Ectodermal cell (in vitro differentiated cells): ENCODE measurements around the gene SEL1L2.

ENCODE experiments used
- H3K27ac ChIP-seq: 2 replicates; pipeline ENCODE4 v1.7.0; 2013; ENCODE audit warnings: mild to moderate bottlenecking, low read depth, low read length; ENCODE audit not compliant: insufficient read depth, poor library complexity, severe bottlenecking
- H3K27me3 ChIP-seq: 2 replicates; pipeline ENCODE4 v1.7.0; 2013; ENCODE audit warnings: mild to moderate bottlenecking, low read length; ENCODE audit not compliant: insufficient read depth, control insufficient read depth, poor library complexity, severe bottlenecking
- H3K36me3 ChIP-seq: one replicate; pipeline ENCODE4 v1.7.0; 2013; ENCODE audit warnings: low read length; ENCODE audit not compliant: control insufficient read depth, insufficient read depth
- H3K4me1 ChIP-seq: one replicate; pipeline ENCODE4 v1.7.0; 2013; ENCODE audit warnings: low read length; ENCODE audit not compliant: control insufficient read depth, insufficient read depth
- H3K4me3 ChIP-seq: 2 replicates; pipeline ENCODE4 v1.7.0; 2013; ENCODE audit warnings: low read depth, low read length, control low read depth; ENCODE audit not compliant: insufficient read depth
- H3K9me3 ChIP-seq: 2 replicates; pipeline ENCODE4 v1.7.0; 2013; ENCODE audit warnings: mild to moderate bottlenecking, low read length, moderate library complexity; ENCODE audit not compliant: control insufficient read depth
- WGBS, 2 experiments: methylation state at CpG; one replicate each; pipeline ENCODE4 v1.1.7; 2013; ENCODE audit warnings: missing lambda C conversion rate in 2 of 2; 5-methylcytosine and 5-hydroxymethylcytosine counted together

The SEL1L2 gene

DNA sequence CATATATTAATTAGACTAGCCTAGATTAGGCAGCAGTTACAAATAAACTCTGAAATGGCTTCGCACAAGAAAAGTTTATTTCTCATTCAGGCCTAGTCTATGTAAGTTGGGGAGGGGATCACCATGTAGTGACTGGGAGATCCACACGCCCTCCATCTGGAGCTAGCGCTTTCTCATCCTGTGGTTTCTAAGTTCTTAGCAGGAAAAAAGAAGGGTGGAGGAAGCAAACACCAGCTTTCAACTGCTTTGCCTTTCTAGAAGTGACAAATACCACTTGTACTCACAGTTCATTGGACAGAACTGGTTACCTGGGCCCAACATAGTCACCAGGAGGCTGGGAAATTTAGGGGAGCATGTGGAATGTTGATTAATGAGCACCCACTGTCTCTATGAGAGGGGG, 158.9 kb downstream of the SEL1L2 start:
- Histone ChIP-seq H3K36me3 (no peaks in the 10 kb centered on the region), H3K27me3 (no peaks in the 10 kb centered on the region), H3K27ac (no peak overlapping the region), H3K9me3 (no peaks in the 10 kb centered on the region), H3K4me1 (no peaks in the 10 kb centered on the region), H3K4me3 (no peak overlapping the region)
- WGBS, 2 experiments = 90 to 92% methylated on average over 3 of the region's 3 CpGs

DNA sequence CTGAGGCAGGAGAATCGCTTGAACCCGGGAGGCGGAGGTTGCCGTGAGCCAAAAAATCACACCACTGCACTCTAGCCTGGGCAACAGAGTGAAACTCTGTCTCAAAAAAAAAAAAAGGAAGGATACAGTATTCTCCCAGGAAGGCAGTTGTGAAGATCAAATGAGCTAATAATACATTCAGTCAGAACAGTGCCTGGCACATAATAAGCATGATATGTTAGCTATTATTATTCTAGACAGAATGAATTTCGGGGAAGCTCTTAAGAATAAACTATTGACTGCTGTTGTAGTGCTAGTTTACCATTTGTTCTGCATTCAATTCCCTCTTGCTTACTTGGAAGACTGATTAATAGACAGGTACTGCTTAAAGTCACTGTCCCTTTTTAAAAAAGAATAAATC, 164.9 kb downstream of the SEL1L2 start:
- 84 to 91% methylated on average over 5 of the region's 5 CpGs for WGBS, 2 experiments
- no peaks in the 10 kb centered on the region for H3K9me3 ChIP-seq
- no peaks in the 10 kb centered on the region for H3K36me3 ChIP-seq
- no peak overlapping the region for H3K4me3 ChIP-seq
- H3K4me1 ChIP-seq = no peaks in the 10 kb centered on the region
- H3K27ac ChIP-seq = no peak overlapping the region
- no peaks in the 10 kb centered on the region for H3K27me3 ChIP-seq

DNA sequence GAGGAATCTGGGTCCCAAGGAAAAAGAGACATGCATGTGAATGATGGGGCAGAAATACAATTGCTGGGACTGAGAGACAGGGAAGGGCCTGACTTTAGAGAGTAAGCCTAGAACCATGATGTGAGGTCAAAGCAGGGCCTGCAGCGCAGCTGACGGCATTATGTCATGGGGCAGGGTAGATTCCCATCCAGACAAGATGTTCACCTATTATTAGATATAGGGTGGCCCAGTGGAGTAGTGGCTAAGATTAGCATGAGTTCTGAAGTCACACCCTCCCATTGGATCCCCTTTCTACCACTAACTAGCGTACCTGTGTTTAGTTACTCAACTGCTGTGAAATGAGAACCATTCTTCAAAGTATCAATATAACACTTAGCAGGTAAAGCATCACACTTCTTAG, 166.0 kb downstream of the SEL1L2 start:
- Histone ChIP-seq H3K27ac (no peak overlapping the region), H3K4me3 (no peak overlapping the region), H3K9me3 (no peaks in the 10 kb centered on the region), H3K36me3 (no peaks in the 10 kb centered on the region), H3K4me1 (no peaks in the 10 kb centered on the region), H3K27me3 (no peaks in the 10 kb centered on the region)
- 95 to 97% methylated on average over 3 of the region's 3 CpGs for WGBS, 2 experiments

DNA sequence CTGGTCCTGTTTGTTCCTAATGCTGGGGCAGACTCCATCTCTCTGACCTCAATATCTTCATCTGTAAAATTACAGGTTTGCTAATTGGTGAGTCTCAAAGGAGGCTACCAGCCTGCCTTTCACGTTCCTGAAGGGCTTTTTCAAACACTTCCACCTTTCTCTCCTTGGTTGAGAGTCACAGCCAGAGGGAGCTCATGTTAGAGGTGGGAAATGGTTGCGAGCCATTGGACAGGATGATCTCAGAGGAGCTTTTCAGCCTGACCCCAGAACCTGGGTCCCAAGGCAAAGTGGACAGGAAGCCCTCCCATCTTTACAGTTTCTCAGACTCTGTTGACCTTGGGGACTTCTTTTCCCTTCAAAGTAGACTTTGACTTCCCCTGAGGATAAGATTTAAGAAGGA, 168.0 kb downstream of the SEL1L2 start:
- H3K36me3 ChIP-seq = peaks cover 5% of the 10 kb centered on the region
- H3K9me3 ChIP-seq = no peaks in the 10 kb centered on the region
- no peaks in the 10 kb centered on the region for H3K27me3 ChIP-seq
- no peaks in the 10 kb centered on the region for H3K4me1 ChIP-seq
- no peak overlapping the region for H3K4me3 ChIP-seq
- H3K27ac ChIP-seq = no peak overlapping the region
- 77 to 81% methylated on average over 2 of the region's 2 CpGs for WGBS, 2 experiments

DNA sequence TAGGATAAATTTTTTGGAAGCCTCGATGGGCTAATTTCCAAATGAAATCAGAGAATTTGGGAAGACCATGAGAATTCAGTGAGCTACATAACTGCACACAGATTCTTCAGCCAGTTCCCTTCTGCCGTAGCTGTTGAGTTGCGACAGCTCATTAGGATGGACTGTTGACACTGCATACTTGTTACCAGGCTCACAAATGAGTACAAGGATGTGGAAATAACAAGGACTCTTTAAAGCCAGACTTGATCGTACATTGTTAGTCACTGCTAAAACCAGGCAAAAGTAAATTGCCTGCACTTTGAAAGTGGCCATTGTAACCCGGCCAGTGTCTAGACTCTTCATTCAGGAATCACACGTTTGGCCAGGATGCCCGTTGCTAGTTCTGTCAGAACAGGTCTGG, 168.5 kb downstream of the SEL1L2 start:
- Histone ChIP-seq H3K36me3 (peaks cover 8% of the 10 kb centered on the region), H3K4me1 (no peaks in the 10 kb centered on the region), H3K9me3 (no peaks in the 10 kb centered on the region), H3K4me3 (no peak overlapping the region), H3K27me3 (no peaks in the 10 kb centered on the region), H3K27ac (no peak overlapping the region)
- WGBS, 2 experiments = 95% methylated on average over 7 of the region's 7 CpGs

DNA sequence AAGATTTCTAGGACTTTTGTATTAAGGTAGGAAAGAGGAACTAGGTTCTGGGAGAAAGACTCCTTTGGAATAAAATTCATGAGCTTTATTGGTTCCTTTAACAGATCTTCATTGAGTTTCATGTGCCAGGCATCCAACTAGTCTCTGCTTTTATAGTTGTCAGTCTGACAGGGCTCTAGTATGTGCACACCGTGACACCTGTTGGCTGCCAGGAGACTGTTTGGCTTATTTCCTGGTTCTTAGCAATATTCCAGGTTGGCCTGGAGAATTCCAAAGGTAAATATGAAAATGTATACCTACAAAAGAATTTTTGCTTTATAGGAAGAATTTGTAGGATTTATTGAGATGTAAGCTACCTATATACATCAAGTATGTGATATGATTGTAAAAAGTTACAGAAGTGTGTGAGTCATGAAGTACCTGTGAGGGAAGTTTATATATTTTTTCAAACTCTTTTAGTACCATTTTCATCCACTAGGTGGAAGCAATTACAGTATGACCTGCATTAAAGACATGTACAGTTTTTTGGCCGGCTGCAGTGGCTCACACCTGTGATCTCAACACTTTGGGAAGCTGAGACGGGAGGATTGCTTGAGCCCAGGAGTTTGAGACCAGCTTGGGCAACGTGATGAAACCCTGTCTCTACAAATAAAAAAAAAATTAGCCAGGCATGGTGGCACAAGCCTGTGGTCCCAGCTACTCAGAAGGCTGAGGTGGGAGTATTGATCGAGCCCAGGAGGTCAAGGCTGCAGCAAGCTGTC, 170.3 kb downstream of the SEL1L2 start:
- Histone ChIP-seq H3K9me3 (no peaks in the 10 kb centered on the region), H3K36me3 (peaks cover 17% of the 10 kb centered on the region), H3K27ac (no peak overlapping the region), H3K4me1 (no peaks in the 10 kb centered on the region), H3K4me3 (no peak overlapping the region), H3K27me3 (no peaks in the 10 kb centered on the region)
- 62 to 66% methylated on average over 5 of the region's 5 CpGs for WGBS, 2 experiments

DNA sequence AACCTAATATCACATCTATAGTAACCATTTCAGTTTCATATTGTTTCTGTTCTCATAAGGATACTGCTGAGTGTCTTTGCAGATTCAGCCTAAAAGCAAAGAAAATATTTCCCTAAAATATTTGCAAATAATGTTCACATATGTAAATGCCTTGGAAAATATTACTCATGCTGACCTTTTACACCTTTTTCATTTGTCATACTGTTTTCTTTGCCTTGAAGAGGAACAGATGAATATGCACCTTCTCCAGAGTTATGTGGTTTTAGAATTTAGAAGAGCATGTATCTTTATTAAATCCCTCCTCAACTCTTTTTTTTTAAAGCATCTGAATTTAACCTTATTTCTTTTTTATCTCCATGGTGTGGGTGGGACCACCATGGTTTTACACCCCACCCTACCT, 173.1 kb downstream of the SEL1L2 start:
- Histone ChIP-seq H3K4me1 (no peaks in the 10 kb centered on the region), H3K27me3 (no peaks in the 10 kb centered on the region), H3K27ac (no peak overlapping the region), H3K9me3 (no peaks in the 10 kb centered on the region), H3K36me3 (peaks cover 21% of the 10 kb centered on the region), H3K4me3 (no peak overlapping the region)

DNA sequence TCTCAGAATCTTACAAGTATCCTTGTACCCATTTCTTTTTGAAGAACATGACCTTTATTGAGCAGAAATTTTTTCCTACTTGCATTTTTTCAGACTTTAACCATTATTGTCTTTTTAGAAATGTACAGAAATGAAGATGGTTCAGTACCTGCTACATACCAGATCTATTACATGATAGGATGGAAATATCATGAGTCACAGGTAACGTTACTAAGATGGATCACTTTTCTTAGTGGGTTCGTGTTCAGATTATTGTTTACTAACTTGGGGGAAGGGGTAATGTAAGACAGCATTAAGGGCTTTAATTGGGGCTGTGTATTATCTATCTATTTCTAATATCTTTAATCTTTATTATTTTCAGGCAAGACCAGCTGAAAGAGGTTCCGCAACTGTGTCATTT, 173.7 kb downstream of the SEL1L2 start:
- Histone ChIP-seq H3K4me1 (no peaks in the 10 kb centered on the region), H3K36me3 (peaks cover 21% of the 10 kb centered on the region), H3K4me3 (no peak overlapping the region), H3K27me3 (no peaks in the 10 kb centered on the region), H3K27ac (no peak overlapping the region), H3K9me3 (no peaks in the 10 kb centered on the region)
- 97 to 100% methylated on average over 2 to 3 of the region's 3 CpGs for WGBS, 2 experiments

DNA sequence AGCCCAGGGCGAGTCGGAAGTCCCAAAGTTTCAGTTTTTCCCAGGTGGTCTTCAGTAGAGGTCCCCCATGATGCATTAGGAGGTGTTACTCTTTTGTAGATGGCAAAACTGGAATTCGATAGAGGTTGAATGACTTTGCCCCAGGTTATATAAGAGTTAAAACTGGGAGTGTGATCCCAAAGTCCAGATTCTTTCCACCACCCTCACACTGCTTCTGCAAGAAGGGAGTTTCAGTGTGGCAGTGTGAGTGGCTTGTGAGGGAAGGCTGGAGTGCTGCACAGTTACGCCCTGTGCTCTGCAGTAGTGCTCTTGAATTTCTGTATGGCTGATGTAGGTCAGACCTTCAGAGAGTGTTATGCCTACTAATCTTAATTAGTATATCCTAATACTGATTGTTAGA, 175.7 kb downstream of the SEL1L2 start:
- no peaks in the 10 kb centered on the region for H3K4me1 ChIP-seq
- WGBS, 2 experiments = 96 to 100% methylated on average over 4 of the region's 4 CpGs
- no peaks in the 10 kb centered on the region for H3K9me3 ChIP-seq
- H3K36me3 ChIP-seq = peaks cover 28% of the 10 kb centered on the region
- no peaks in the 10 kb centered on the region for H3K27me3 ChIP-seq
- no peak overlapping the region for H3K4me3 ChIP-seq
- no peak overlapping the region for H3K27ac ChIP-seq

DNA sequence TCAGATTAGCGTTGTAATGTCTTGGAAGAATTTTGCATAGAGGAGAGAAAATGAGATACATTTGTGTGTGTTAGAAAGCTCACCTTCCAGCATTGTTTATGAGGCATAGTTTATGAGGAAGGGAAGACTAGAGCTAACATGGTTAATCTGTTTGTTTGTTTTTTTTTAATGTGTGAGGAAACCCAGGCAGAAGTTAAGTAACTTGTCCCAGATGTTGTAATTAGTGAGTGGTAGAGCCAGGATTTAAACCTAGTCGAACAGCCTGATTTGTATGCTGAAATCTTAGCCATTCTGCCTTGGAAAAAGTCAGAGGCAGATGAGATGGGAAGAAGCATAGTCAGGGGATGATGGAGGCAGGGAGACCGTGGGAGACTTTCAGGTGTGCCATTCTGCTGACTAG, 176.5 kb downstream of the SEL1L2 start:
- Histone ChIP-seq H3K4me3 (no peak overlapping the region), H3K27ac (no peak overlapping the region), H3K27me3 (no peaks in the 10 kb centered on the region), H3K36me3 (peaks cover 28% of the 10 kb centered on the region), H3K9me3 (no peaks in the 10 kb centered on the region), H3K4me1 (no peaks in the 10 kb centered on the region)
- 75 to 81% methylated on average over 3 of the region's 3 CpGs for WGBS, 2 experiments

DNA sequence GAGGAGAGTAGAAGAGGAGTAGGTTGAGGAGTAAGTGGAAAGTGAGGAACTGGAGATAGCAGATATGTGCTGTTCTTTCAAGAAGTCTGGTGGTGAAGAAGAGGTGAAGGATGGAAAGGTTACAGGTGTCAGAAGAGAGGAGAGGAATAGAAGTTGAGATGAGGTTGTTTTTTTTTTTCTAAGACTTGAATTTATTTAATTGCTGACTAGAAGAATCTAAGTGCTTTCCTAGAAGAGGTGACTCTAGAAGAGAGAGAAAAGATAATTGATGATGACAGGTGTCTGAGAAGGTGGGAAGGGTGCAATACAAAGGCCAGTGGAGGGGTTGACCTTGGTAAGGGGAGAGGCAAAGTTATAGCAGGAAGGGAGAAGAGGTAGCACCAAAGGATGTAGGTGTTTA, 180.0 kb downstream of the SEL1L2 start:
- H3K36me3 ChIP-seq = peaks cover 14% of the 10 kb centered on the region
- H3K27me3 ChIP-seq = no peaks in the 10 kb centered on the region
- no peak overlapping the region for H3K4me3 ChIP-seq
- no peaks in the 10 kb centered on the region for H3K9me3 ChIP-seq
- H3K27ac ChIP-seq = no peak overlapping the region
- no peaks in the 10 kb centered on the region for H3K4me1 ChIP-seq
